ENCODE data around the gene TCF7L2.

- TF ChIP-seq CTCF (IDR thresholded peaks at IDR 0.05) (no peak), POLR2A (IDR thresholded peaks at IDR 0.05) (no peak)
Observed at GRCh38 chr10:113004069-113004618, 54.1 kb downstream of the TCF7L2 start.

All from adrenal gland (tissue), 5 donors.